KG1 (cell line): ENCODE data around the gene PARM1.

ENCODE experiments used
- DNase-seq: peaks from one replicate; lab custom pipeline; 2025; lab: John Stamatoyannopoulos, UW

The PARM1 gene

GRCh38 chr4:75087416-75087815, 154.5 kb downstream of the PARM1 start:
- DNase-seq, result no peak

GRCh38 chr4:75087865-75088264, 154.9 kb downstream of the PARM1 start:
- no peak for DNase-seq

- no peak for DNase-seq
These were observed 156.3 kb downstream of the PARM1 start for GRCh38 chr4:75089206-75089605.

GRCh38 chr4:75099321-75099720, 166.4 kb downstream of the PARM1 start:
- no peak for DNase-seq
